Neural progenitor cell (in vitro differentiated cells): ENCODE measurements around the gene MITF.

ENCODE experiments used
- EZH2 ChIP-seq: fragments of 200-600 bp; sonication (generic); IDR thresholded peaks from 2 replicates; pipeline ENCODE4 v1.6.1; 2017; ENCODE audit warnings: antibody characterized with exemption, mild to moderate bottlenecking, moderate library complexity
- TF ChIP-seq, protein P1 (sequence below): fragments of 200-600 bp; sonication (generic); IDR thresholded peaks from 2 replicates; pipeline ENCODE4 v1.5.1; 2017; ENCODE audit warnings: antibody characterized with exemption, mild to moderate bottlenecking

DNA sequence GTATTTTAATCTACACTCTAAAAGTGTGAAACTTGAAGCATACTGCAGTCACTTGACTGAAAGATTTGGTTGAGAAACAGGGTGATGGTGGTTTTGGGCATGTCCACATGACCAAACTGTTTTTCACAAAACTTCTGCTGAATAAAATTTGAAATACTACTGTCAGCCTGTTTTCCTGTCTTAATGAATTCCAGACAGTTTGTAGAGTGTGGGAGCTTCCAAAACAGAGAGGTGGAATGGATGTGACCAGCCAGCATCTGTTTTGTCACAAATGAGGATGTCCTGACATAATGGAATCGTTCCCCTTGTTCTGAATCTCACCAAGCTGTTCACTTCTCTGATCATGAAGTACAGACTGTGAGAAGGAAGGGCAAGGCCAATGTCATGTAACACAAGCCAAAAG, 11.8 kb downstream of the MITF start:
- TF ChIP-seq EZH2, result no peak
- TF ChIP-seq, protein P1, sequence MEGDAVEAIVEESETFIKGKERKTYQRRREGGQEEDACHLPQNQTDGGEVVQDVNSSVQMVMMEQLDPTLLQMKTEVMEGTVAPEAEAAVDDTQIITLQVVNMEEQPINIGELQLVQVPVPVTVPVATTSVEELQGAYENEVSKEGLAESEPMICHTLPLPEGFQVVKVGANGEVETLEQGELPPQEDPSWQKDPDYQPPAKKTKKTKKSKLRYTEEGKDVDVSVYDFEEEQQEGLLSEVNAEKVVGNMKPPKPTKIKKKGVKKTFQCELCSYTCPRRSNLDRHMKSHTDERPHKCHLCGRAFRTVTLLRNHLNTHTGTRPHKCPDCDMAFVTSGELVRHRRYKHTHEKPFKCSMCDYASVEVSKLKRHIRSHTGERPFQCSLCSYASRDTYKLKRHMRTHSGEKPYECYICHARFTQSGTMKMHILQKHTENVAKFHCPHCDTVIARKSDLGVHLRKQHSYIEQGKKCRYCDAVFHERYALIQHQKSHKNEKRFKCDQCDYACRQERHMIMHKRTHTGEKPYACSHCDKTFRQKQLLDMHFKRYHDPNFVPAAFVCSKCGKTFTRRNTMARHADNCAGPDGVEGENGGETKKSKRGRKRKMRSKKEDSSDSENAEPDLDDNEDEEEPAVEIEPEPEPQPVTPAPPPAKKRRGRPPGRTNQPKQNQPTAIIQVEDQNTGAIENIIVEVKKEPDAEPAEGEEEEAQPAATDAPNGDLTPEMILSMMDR, result no peak
